Measurements from ENCODE around the gene UACA.

UACA gene

GRCh38 chr15:70627322-70627721, 136.0 kb downstream of the UACA start:
- no peak for TF ChIP-seq CTCF (conservative IDR thresholded peaks at IDR 0.05)
- H3K27ac ChIP-seq = no peak overlapping the region

GRCh38 chr15:70625438-70625837, 137.9 kb downstream of the UACA start:
- no peak overlapping the region for H3K27ac ChIP-seq
- TF ChIP-seq CTCF (conservative IDR thresholded peaks at IDR 0.05) = no peak

GRCh38 chr15:70625011-70625410, 138.3 kb downstream of the UACA start:
- no peak for TF ChIP-seq CTCF (conservative IDR thresholded peaks at IDR 0.05)
- no peak overlapping the region for H3K27ac ChIP-seq

GRCh38 chr15:70618929-70619328, 144.4 kb downstream of the UACA start:
- TF ChIP-seq CTCF (conservative IDR thresholded peaks at IDR 0.05) = no peak
- no peak overlapping the region for H3K27ac ChIP-seq

GRCh38 chr15:70617911-70618287, 145.5 kb downstream of the UACA start:
- peak overlapping the region; percentile 29 for H3K27ac ChIP-seq
- no peak for TF ChIP-seq CTCF (conservative IDR thresholded peaks at IDR 0.05)

GRCh38 chr15:70617076-70617910, 146.1 kb downstream of the UACA start:
- peak overlapping the region; percentile 29 for H3K27ac ChIP-seq
- no peak for TF ChIP-seq CTCF (conservative IDR thresholded peaks at IDR 0.05)

- peak overlapping the region; percentile 29; the same call in 1 of the 2 replicates for H3K27ac ChIP-seq
These were observed 147.0 kb downstream of the UACA start for GRCh38 chr15:70616311-70616756.

Measured in VCaP (cell line).